Hindlimb muscle (tissue), 1 donor: Measurements from ENCODE around the gene TUBE1. TPM values are rescaled to one million over a fixed set of nuclear protein-coding genes. Genes with fewer than 3 reads are reported as not detected.
"Not testable (repeated sequence)": the region's sequence is repeated elsewhere in the genome, so short reads cannot be mapped to it uniquely, and the experiment has no call there.

Source experiments
- DNase-seq: peaks from one replicate; pipeline ENCODE4 v3.0.0-alpha.2; 2013
- polyA plus RNA-seq: library from polyadenylated mRNA; unstranded; fragments of 120-200 nt; gene quantifications from one replicate; pipeline ENCODE4 v1.2.1, GENCODE V29; 2013; ENCODE audit not compliant: insufficient read length

The TUBE1 gene
- polyA plus RNA-seq, 1 donor = 19.5 TPM

GRCh38 chr6:112061605-112062004, 25.7 kb downstream of the TUBE1 start:
- DNase-seq = no peak

DNA sequence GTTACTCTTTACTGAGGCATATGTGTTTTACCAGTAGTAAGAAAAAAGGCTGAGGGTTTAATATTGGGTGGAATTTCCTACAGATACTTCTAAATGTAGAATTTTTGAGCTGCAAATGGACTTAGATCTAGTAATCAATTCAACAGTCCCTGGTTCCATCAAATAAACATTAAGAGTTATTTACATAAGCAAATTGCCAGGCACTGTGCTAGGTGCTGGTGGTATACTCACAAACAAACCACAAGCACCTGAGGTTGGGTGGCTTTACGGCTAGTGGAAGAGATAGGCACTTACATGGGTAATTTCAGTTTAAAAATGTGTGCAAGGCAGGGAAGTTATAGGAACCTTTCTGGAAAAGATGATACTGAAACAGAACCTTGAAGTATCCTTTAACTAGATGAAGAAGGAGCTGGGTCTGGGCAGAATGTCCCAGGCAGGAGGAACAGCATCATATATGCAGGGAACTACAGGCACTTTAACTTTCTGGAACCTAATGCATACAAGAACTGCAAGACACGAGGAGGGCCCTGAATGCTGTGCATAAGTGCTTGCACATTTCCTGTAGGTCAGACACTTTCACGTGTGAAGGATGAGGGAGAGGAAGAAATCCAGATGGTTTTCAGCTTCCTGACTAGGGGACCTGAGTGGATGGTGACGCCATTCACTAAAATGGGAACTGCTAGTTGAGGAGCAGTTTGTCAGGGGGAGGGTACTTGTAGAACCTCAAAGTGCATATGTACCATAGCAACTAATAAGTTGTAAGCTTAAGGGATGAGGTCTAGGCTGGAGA, 28.8 kb downstream of the TUBE1 start:
- no peak for DNase-seq

- peak; percentile 52 for DNase-seq
Observed at GRCh38 chr6:112054555-112055190, 32.6 kb downstream of the TUBE1 start.

GRCh38 chr6:112054001-112054400, 33.3 kb downstream of the TUBE1 start, which contains the start of gene CCN6:
Gene CCN6 (plus strand): TSS chr6:112054104. CDS start chr6:112054358, 254 bp downstream.
- DNase-seq = no peak

DNA sequence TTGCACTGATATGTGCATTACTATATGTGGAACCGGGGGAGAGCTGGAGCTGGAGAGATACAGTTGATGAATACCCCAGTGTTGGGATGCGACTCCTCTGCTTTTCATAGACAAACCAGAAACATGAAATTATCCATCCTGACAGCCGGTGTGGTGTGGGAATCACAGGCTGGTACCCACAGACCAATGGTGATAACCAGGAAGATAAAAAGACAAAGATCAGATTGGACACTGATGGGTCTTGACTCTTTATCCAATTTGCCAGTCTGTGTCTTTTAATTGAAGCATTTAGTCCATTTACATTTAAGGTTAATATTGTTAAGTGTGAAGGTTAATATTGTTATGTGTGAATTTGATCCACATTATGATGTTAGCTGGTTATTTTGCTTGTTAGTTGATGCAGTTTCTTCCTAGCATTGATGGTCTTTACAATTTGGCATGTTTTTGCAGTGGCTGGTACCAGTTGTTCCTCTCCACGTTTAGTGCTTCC, 36.0 kb downstream of the TUBE1 start:
- not testable (repeated sequence) for DNase-seq

DNA sequence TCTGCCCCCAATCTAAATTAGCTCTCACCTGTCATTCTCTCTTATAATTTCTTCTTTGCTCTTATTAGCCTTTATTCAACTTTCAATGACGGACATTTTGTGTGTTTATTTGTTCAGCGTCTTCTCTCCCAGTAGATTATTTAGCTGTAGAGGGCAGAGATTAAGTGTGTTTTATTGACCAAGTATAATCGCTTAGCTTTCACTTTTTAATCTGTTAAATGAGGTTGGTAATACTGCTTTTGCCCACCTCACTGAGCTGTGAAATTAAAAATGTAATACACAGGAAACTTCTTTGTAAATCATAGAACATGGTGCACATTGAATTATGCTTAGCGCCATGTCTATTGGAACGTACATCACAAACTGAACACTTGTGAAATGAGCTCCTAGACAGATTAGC, 36.9 kb downstream of the TUBE1 start:
- DNase-seq = no peak

GRCh38 chr6:112049996-112050395, 37.3 kb downstream of the TUBE1 start:
- DNase-seq = no peak

GRCh38 chr6:112049026-112049799, 38.1 kb downstream of the TUBE1 start:
- DNase-seq = no peak

DNA sequence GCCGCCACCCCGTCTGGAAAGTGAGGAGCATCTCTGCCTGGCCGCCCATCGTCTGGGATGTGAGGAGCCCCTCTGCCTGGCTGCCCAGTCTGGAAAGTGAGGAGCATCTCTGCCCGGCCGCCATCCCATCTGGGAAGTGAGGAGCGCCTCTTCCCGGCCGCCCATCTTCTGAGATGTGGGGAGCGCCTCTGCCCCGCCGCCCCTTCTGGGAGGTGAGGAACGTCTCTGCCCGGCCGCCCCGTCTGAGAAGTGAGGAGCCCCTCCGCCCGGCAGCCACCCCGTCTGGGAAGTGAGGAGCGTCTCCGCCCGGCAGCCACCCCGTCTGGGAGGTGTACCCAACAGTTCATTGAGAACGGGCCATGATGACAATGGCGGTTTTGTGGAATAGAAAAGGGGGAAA, 39.8 kb downstream of the TUBE1 start:
- not testable (repeated sequence) for DNase-seq

DNA sequence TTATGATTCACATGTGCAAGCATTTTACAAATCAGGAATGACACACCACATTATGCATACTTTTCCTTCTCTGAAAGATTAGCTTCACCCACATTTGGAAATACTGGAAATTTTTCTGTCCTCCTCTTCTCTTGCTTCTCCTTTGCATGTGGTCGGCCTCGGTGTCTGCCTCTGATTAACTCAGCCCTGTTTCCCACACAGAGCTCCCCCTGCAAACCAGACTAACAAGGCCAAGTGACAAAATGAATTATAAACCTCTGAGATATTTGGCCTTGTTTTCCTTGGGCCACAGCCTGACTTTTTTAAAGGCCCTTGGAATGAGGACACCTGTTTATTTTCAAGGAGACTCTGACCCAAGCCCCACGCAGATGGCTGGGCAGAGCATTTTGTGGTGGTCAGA, 42.4 kb downstream of the TUBE1 start:
- no peak for DNase-seq

DNA sequence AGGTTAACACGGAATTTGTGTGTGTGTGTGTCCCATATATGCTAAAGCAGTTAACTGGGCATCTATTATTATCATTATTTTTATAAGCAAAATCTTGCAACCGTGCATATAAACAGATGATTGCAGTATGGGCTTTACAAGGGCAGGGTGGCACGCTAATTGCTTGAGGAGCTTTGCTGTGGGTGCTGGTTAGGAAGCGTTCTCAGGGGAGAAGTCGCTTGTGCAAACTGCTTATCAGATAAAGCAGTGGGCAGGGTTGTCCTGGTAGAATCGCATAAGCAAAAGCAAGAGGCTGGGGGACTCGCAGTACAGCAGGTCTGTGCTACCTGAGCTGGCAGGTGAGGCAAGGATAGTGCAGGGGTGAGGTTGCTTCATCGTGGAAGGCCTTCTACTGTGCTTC, 43.1 kb downstream of the TUBE1 start:
- DNase-seq = no peak

- peak; percentile 93 for DNase-seq
Observed at GRCh38 chr6:112043032-112044007, 44.0 kb downstream of the TUBE1 start.

GRCh38 chr6:112041535-112041934, 45.7 kb downstream of the TUBE1 start:
- DNase-seq = no peak

- DNase-seq = no peak
Observed at GRCh38 chr6:112040956-112041355, 46.3 kb downstream of the TUBE1 start.

DNA sequence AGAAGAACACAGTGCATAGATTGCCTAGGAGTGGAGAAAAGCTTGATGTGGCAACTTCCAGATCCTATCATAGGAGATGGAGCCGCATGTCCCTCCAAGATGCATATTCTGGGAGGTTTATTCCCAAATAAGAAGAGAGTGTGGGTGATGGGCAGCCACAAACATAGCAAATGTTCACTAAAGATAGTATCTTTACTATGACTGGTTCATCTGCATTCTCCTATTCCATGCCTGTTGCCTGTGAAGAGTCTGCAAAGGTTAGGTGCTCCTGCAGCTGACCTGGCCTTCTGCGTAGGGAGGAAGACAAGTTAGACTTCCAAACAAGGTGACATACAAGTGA, 47.9 kb downstream of the TUBE1 start:
- no peak for DNase-seq

DNA sequence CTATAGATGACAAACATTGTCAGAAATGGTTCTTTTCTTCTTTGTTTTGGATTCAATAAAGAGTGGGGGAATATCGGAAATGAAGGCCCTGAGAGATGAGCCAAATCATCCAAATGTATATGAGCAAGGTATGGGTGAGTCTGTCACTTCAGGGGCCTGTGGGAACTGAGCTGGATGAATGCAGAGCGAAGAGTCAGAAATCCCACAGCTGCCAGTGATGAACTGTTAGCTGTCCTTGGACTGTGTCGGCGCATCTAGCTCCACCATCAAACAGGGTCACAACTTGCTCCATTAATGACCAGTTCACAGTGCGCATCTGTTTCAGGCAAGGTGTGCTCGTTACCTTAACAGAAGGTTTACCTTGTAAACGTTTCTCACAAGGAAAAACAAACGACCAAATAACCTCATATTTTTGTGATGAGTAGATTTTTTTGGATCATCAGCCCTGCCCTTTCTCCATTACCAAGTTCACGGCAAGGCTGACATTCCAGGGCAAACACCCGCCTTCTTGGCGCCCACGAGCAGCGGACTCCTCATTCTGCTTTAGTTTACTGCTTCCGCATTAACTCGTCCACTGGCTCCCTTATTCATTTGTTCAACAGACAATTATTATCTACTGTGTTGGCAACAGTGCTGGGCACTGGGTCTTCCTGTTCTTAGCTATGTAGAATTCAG, 48.4 kb downstream of the TUBE1 start:
- no peak for DNase-seq

GRCh38 chr6:112038268-112038667, 49.0 kb downstream of the TUBE1 start:
- no peak for DNase-seq

- no peak for DNase-seq
Observed at GRCh38 chr6:112037783-112038216, 49.5 kb downstream of the TUBE1 start.

GRCh38 chr6:112036088-112036637, 51.1 kb downstream of the TUBE1 start:
- DNase-seq = no peak

DNA sequence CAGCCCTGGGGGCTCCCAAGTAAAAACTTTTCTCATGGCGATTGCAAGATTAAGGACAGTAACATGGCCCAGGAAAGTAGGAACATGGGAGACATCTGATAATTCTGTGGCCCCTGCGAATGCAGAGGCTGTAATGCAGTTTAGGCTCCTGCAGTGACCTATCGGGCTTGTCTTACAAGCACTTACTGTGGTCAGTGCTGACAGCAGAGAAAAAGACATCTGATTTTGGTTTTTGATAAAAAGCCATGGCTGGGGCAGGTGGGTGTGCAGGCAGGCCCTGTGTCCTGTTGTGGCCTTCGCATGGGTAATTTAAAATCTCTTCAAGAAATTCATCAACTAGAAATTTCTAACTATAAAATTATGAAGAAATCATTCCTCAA, 52.7 kb downstream of the TUBE1 start:
- DNase-seq = no peak
